Left renal pelvis (tissue), 4 donors: Measurements from ENCODE around the gene MMD2. TPM values are rescaled to one million over a fixed set of nuclear protein-coding genes. Genes with fewer than 3 reads are reported as not detected.
"Not testable (repeated sequence)": the region's sequence is repeated elsewhere in the genome, so short reads cannot be mapped to it uniquely, and the experiment has no call there.

Source experiments
- DNase-seq, 4 donors: peaks; one replicate each; pipeline ENCODE4 v3.0.0-alpha.2; 2013; ENCODE audit warnings: low read depth in 4 of 4, low spot score in 3 of 4
- polyA plus RNA-seq, 4 donors: library from polyadenylated mRNA; unstranded; fragments of 120-200 nt; gene quantifications; one replicate each; pipeline ENCODE4 v1.2.1, GENCODE V29; 2013; ENCODE audit not compliant: insufficient read length in 4 of 4

The MMD2 gene
- under 1 TPM; 0.06 to 0.18 (median 0.11) TPM for polyA plus RNA-seq

DNA sequence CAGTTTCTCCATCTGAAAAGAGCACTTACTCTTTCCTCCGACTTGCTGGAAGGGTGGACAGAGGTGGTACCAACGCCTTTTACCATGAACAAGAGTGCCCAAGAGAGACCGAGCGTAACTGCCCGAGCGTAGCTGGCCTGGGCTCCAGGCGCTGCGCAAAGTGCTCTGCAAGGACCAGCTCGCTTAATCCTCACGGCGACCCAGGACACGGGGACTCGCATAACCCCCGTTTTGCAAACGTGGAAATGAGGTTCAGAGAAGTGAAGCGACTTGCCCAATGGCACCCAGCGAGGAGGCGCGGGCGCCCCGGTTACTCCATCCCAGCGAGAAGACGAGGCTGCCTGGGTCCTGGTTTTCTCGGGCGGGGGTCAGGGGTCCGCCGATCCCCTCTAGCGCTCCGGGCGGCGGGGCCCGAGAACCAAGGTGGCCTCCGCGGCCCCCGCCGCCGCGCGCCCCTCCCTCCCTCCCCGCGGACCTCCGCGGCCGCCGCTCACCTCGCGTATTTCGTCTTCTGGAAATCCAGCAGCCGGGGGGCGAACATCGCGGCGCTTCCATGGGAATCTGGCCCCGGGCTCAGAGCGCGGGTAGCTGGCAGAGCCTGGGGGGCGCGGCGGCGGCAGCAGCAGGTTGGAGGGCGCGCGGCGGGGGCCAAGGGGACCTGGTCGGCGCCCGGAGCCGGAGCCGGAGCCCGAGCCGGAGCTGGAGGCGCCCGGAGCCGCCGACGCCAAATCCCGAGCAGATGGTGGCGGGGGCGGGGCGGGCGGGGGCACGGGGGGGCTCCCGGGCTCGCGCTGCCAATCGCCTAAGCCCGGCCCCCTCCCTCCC is at the start of gene MMD2:
MMD2 (minus strand) TSS at position 711 of the 825 bp plus-strand sequence; CDS start at position 541, 170 bp downstream.
- DNase-seq: no peak

- no peak for DNase-seq
These were observed 46.1 kb upstream of the MMD2 start for GRCh38 chr7:5005066-5005465.

DNA sequence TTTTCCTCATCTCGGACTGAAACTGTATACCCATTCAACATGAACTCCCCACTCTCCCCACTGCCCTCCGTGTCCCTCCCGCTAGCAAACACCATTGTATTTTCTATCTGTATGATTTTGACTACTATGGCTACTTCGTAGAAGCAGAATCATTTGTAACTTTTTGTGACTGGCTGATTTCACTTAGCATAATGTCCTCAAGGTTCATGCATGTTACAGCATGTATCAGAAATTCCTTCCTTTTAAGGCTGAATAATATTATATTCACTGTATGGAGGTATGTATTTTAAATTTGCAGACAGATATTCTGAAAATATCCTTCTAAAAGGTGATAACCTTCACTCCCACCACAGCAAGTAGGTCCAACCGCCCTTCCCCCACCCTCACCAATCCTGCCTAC is 42.9 kb upstream of the MMD2 start:
- no peak for DNase-seq

DNA sequence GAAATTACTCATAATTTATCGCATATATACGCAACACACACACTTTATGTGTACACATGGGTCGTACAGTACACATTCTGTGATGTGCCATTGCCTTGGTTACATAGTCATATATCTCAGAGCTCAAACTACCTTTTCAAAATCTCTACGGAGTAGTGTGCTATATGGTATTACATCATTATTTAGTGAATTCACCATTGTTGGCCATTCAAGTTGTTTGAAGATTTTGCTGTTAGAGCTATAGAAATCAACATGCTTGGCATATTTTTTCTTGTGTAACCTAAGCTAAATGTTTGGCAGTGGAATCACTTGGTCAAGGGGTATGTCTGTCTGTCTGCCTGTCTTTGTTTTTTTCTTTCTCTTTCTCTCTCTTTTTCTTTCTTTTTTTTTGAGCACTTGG is 42.0 kb upstream of the MMD2 start:
- DNase-seq: no peak

GRCh38 chr7:4999369-4999950 is 40.5 kb upstream of the MMD2 start:
- DNase-seq: no peak

DNA sequence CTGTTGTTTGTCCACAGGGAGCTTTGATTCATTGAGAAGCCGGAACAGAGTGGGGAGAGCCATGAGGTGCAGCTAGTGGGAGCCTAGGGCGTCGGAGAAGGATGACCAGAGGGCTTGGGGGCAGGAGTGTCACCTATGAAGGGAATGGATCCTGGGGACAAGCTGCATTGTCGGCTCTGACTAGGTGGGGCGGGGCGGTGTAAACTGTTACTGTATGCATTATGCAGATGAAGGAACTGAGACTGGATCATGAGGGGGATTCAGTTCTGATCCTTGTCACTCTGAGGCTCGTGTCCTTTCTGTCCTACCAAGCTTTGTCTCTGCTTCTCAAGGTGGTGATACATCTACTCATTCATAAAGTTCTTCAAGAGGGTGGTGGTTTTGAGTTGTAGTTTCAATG is 39.9 kb upstream of the MMD2 start:
- DNase-seq: no peak

DNA sequence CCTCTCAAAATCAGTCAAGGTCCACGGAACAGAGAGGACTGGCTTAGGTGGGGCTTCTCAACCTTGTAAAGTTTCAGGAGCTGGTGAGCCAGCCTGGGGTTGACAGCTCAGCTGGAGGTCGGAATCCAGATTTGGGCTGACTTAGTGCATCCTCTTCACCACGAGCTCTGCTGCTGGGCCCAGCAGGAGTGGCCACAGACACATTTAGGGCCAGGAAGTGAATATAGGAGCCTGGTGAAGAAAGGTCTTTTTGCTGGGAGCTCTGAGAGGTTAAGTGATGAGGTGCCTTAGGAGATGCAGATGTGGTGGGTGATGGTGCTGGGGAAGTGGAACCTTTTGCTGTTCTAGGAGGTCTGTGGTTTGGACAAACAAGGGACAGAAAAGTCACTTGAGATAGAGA is 39.3 kb upstream of the MMD2 start:
- no peak for DNase-seq

- DNase-seq: no peak
These were observed 37.8 kb upstream of the MMD2 start for GRCh38 chr7:4996696-4997222.

- no peak for DNase-seq
These were observed 36.5 kb upstream of the MMD2 start for GRCh38 chr7:4995429-4995969.

- DNase-seq: no peak
These were observed 34.5 kb upstream of the MMD2 start for GRCh38 chr7:4993471-4993870.

DNA sequence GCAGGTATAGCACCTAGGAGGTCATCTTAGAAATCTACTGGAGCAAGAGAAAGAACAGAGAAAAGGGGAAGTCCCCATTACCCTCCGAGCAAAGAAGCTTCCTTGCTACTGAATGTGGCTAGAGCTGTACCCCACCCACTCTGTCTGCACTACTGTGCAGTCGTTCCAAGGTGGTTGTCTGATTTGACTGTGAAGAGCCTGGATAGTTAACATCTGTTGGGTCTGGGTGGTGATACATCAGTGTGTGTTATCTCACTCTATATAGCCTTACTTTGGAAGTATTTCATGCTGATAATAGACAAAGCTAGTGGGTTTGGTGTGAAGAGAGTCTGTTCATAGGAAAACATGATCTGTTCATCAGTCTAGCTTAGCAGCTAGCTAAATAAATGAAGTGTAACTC is 23.8 kb upstream of the MMD2 start:
- DNase-seq: not testable (repeated sequence)

DNA sequence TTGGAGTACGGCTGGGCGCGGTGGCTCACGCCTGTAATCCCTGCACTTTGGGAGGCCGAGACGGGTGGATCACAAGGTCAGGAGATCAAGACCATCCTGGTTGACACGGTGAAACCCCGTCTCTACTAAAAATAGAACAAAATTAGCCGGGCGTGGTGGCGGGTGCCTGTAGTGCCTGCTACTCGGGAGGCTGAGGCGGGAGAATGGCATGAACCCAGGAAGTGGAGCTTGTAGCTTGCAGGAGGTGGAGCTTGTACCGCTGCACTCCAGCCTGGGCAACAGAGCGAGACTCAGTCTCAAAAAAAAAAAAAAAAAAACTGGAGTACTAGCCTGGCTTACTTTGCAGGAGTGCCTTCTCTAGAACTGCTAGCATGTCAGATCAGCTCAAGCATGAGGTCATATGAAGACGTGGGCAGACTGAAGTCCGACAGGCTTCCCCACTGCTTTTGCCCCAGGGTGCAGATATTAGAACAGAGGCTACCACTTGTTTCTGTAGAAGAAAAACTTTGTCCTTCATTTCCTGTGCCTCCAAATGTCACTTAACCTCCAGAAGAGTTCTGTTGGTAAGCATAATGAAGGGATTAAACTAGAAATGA is 22.4 kb upstream of the MMD2 start:
- not testable (repeated sequence) for DNase-seq

DNA sequence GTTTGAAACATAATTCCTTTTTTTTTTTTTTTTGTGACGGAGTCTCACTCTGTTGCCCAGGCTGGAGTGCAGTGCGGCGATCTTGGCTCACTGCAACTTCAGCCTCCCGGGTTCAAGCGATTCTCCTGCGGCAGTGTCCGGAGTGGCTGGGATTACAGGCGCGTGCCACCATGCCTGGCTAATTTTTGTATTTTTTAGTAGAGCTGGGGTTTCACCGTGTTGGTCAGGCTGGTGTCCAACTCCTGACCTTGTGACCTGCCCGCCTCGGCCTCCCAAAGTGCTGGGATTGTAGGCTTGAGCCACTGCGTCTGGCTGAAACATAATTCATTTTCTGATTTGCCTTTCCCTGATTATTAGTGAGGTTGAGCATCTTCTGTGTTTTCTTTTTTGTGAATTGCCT is 16.6 kb upstream of the MMD2 start:
- not testable (repeated sequence) for DNase-seq

GRCh38 chr7:4973728-4974198 is 14.8 kb upstream of the MMD2 start:
- peak; percentile 81 to 85 (median 84) for DNase-seq

GRCh38 chr7:4972446-4972845 is 13.5 kb upstream of the MMD2 start:
- not testable (repeated sequence) for DNase-seq

- no peak for DNase-seq
These were observed 6.5 kb upstream of the MMD2 start for GRCh38 chr7:4965295-4966022.

GRCh38 chr7:4964506-4964905 is 5.5 kb upstream of the MMD2 start:
- DNase-seq: no peak

GRCh38 chr7:4962872-4963775 is 4.1 kb upstream of the MMD2 start:
- no peak for DNase-seq

DNA sequence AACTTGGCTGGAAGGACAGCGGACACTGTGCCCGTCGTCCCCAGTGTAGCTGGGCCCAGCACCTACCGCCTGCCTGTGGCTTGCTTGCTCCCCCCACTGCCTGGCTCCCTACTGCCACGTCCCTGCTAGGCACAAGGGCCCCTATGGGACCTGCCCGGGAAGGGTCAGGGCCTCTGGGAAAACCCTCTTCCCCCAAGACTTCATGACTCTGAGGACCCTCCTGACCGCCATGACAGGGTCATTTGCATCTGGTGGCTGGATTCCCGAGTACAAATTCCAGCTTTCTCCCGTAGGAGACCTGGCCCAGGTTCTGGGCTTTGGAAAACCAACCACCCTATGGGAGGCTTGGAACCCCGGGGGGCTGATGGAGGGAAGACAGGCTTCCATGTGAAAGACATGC is 1.4 kb upstream of the MMD2 start:
- no peak for DNase-seq
